Testis (tissue), 3 donors: ENCODE results near the gene HLF. TPM values are rescaled to one million over a fixed set of nuclear protein-coding genes. Genes with fewer than 3 reads are reported as not detected.

Experiments
- DNase-seq: peaks from one replicate; pipeline ENCODE4 v3.0.0-alpha.2; 2019
- H3K27ac ChIP-seq, 2 donors: fragments of 200-600 bp; sonication (generic); one replicate each; pipeline ENCODE4 v1.5.1; 2019
- H3K27me3 ChIP-seq: fragments of 200-600 bp; sonication (generic); one replicate; pipeline ENCODE4 v1.5.1; 2019
- H3K36me3 ChIP-seq: fragments of 200-600 bp; sonication (generic); one replicate; pipeline ENCODE4 v1.5.1; 2017; ENCODE audit warnings: low read depth; ENCODE audit errors: missing control alignments
- H3K4me1 ChIP-seq: fragments of 200-600 bp; sonication (generic); one replicate; pipeline ENCODE4 v1.5.1; 2019
- H3K4me3 ChIP-seq, 2 donors: fragments of 200-600 bp; sonication (generic); one replicate each; pipeline ENCODE4 v1.5.1; 2017 to 2019
- H3K9me3 ChIP-seq: fragments of 200-600 bp; sonication (generic); one replicate; pipeline ENCODE4 v1.5.1; 2017
- CTCF ChIP-seq, 3 experiments: fragments of 450-650 bp in 2 of 3; fragments of 200-600 bp in 1 of 3; sonication (generic) in 1 of 3; IDR thresholded peaks; one replicate each; pipeline ENCODE4 v1.5.1; 2016 to 2019; ENCODE audit warnings: antibody characterized with exemption in 3 of 3, mild to moderate bottlenecking in 2 of 3, moderate library complexity in 1 of 3
- POLR2A ChIP-seq: fragments of 450-650 bp; IDR thresholded peaks from one replicate; pipeline ENCODE4 v1.6.1; 2017; ENCODE audit warnings: antibody characterized with exemption, mild to moderate bottlenecking, moderate library complexity
- WGBS, 2 donors: methylation state at CpG; one replicate each; pipeline ENCODE4 v1.1.5; 2018; 5-methylcytosine and 5-hydroxymethylcytosine counted together
- intact Hi-C: fragments of 100-400 bp; cut with DNase I; formaldehyde crosslinking; loops from one replicate; pipeline ENCODE4 v1.15.1; 2023; ENCODE audit warnings: low total_unique reads
- polyA plus RNA-seq: library from polyadenylated mRNA; stranded (reverse); fragments of 350-450 nt; fragmentation: Illumina TruSeq; extraction: RNeasy Lipid Tissue Mini Kit (QIAGEN cat#74804); gene quantifications from one replicate; pipeline ENCODE4 v1.2.3, GENCODE V29; 2014; ENCODE audit warnings: low read depth, low replicate concordance; ENCODE audit not compliant: insufficient read depth
- total RNA-seq, 2 donors: library from RNA; depleted of rRNA; stranded (reverse); fragments of >200 nt; gene quantifications; one replicate each; pipeline ENCODE4 v1.2.3, GENCODE V29; 2016

The HLF gene
- total and polyA plus RNA-seq, 3 donors from 2014 or later = 7.0 to 23.4 (median 14.5) TPM

DNA sequence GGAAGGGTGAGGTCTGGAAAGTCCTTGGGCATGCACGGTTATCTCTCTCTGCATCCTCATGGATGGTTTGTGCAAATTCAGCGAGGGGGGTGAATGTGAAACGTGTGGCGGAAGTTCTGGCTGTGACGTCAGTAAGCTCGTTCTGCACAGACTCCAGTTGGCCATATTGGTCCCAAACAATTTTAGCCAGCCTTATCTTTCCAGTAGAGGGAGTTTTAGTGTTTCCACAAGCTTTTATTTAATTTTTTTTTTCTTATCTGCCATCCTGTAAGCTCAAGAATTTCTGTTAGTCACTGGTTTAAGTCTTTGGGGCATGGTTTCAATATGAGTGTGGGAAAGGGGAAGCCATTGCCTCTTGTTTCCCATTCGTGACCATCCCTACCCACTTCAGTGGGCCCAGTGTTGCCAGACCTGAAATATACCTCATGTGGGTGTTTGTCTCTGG lies 39.0 kb downstream of the HLF start:
- no peaks in the 10 kb centered on the region for H3K4me1 ChIP-seq
- no peaks in the 10 kb centered on the region for H3K36me3 ChIP-seq
- TF ChIP-seq CTCF (IDR thresholded peaks at IDR 0.05) (no peak), POLR2A (no peak)
- no peaks in the 10 kb centered on the region for H3K9me3 ChIP-seq
- 76 to 84% methylated on average over 7 of the region's 7 CpGs for WGBS, 2 donors
- DNase-seq = no peak
- no peaks in the 10 kb centered on the region for H3K27me3 ChIP-seq
- H3K27ac ChIP-seq = no peak overlapping the region
- H3K4me3 ChIP-seq = no peak overlapping the region
- intact Hi-C loops = no loop called here

GRCh38 chr17:55304171-55304859 lies 39.6 kb downstream of the HLF start:
- WGBS, 2 donors = 85 to 92% methylated on average over 9 to 11 of the region's 11 CpGs
- no peak overlapping the region for H3K27ac ChIP-seq
- no peaks in the 10 kb centered on the region for H3K9me3 ChIP-seq
- intact Hi-C loops = no loop called here
- H3K27me3 ChIP-seq = no peaks in the 10 kb centered on the region
- no peak for TF ChIP-seq POLR2A
- TF ChIP-seq CTCF (IDR thresholded peaks at IDR 0.05) = no peak
- no peaks in the 10 kb centered on the region for H3K4me1 ChIP-seq
- H3K36me3 ChIP-seq = no peaks in the 10 kb centered on the region
- no peak for DNase-seq
- no peak overlapping the region for H3K4me3 ChIP-seq

DNA sequence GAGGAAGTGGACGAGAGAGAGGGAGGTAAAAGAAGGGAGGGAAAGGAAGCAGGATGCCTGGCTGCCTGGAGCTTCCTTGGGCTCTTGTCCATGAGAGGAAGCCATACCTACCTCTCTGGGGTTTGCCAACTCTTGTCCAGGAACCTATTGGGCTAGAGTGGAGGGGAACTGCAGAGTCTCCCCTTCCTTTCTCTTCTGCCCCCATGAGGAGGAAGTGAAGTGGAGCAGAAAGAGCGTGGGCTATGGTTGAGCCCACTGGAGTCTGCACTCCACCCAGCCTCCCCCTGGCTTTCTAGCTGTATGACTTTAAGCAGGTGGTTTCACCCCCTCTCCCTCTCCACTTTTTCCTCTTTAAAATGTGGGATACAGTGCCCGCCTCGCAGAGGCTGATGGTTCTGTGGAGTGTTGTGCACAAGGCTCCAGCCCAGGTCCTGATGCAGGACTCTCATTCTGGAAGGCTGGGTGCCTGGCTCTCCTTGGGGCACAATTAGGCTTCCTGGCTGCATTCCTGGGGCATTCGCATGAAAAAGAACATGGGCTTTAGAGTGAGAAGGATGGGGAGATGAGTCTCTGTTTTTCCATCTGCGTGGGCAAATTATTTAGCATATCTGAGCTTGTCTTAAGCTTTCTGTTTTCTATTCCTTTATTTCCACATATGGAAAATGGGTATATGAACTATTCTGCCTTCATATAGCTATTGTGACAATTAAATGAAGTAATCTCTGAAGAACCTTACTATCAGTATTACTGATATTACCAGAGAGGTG lies 40.7 kb downstream of the HLF start:
- WGBS, 2 donors = 87 to 90% methylated on average over 6 of the region's 6 CpGs
- Histone ChIP-seq H3K4me3 (no peak overlapping the region), H3K27me3 (no peaks in the 10 kb centered on the region), H3K4me1 (no peaks in the 10 kb centered on the region), H3K36me3 (no peaks in the 10 kb centered on the region), H3K27ac (no peak overlapping the region), H3K9me3 (no peaks in the 10 kb centered on the region)
- DNase-seq = no peak
- intact Hi-C loops = no loop called here
- TF ChIP-seq POLR2A (no peak), CTCF (IDR thresholded peaks at IDR 0.05) (no peak)

GRCh38 chr17:55307879-55308278 lies 43.1 kb downstream of the HLF start:
- intact Hi-C loops = no loop called here
- H3K4me1 ChIP-seq = no peaks in the 10 kb centered on the region
- H3K9me3 ChIP-seq = no peaks in the 10 kb centered on the region
- H3K27ac ChIP-seq = no peak overlapping the region
- DNase-seq = no peak
- H3K27me3 ChIP-seq = no peaks in the 10 kb centered on the region
- no peaks in the 10 kb centered on the region for H3K36me3 ChIP-seq
- 86 to 92% methylated on average over 7 of the region's 7 CpGs for WGBS, 2 donors
- H3K4me3 ChIP-seq = no peak overlapping the region
- TF ChIP-seq POLR2A (no peak), CTCF (IDR thresholded peaks at IDR 0.05) (no peak)
